HG03097 (cell line): ENCODE measurements around the gene MAZ.
"Not testable (repeated sequence)": the region's sequence is repeated elsewhere in the genome, so short reads cannot be mapped to it uniquely, and the experiment has no call there.

Source experiments
- ATAC-seq: cut with Tn5 transposase; IDR thresholded peaks from one replicate; pipeline ENCODE4 v1.9.1; 2021; ENCODE audit not compliant: unreplicated experiment, low FRiP score

MAZ gene

DNA sequence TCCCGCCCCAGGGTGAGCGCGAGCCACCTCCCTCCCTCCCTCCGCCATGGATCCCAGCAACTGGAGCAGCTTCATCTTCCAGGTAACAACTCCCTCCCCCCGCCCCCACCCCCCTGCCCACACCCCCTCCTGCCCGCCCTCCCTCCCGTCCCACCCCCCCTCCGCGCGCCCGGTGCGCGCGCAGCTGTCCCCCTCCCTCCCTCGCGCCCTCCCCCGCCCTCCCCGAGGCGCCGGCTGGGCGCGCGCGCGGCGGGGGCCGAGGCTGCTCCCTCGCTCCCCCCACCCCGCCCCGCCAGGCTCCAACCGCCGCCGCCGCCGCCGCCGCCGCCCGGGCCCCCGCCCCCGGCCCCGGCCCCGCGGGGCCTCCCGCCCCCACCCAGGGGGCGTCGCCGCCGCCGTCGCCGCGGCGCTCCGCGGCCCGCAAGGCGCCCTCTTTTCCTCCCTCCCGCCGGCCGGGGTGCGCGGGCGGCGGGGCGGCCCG is at the start of gene MAZ:
Gene MAZ, plus strand, starts transcription at position 431 of the 481 bp plus-strand sequence. CDS start 173 bp downstream, outside the sequence.
- ATAC-seq: no peak

DNA sequence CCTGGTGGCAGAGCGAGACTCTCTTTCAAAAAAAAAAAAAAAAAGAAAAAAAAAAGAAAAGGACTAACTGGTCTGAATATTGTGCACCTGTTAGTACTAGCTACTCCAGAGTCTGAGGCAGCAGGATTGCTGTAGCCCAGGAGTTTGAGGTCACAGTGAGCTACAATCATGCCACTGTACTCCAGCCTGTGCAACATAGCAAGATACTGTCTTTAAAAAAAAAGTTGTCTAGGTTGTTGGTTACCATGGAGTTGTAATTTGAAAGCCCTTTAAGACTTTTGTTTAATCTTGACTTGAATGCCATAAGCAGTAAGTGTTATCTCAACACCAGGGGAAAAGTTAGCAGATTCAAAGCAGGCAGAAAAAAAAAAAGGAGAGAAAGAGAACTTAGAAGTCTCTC is 49.7 kb upstream of the MAZ start:
- no peak for ATAC-seq

GRCh38 chr16:29757086-29757485 is 49.2 kb upstream of the MAZ start:
- not testable (repeated sequence) for ATAC-seq

- no peak for ATAC-seq
Measured at GRCh38 chr16:29757950-29758466, 48.3 kb upstream of the MAZ start.

GRCh38 chr16:29760567-29761279 is 45.6 kb upstream of the MAZ start:
- ATAC-seq: no peak

DNA sequence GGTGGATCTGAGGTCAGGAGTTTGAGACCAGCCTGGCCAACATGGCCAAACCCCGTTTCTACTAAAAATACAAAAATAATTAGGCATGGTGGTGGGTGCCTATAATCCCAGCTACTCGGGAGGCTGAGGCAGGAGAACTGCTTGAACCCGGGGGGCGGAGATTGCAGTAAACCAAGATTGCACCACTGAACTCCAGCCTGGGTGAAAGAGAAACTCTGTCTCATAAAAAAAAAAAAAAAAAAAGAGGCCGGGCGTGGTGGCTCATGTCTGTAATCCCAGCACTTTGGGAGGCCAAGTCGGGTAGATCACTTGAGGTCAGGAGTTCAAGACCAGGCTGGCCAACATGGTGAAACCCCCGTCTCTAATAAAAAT is 45.1 kb upstream of the MAZ start:
- not testable (repeated sequence) for ATAC-seq

- no peak for ATAC-seq
Measured at GRCh38 chr16:29761882-29762281, 44.4 kb upstream of the MAZ start.

GRCh38 chr16:29763326-29763725 is 43.0 kb upstream of the MAZ start:
- ATAC-seq: no peak

- ATAC-seq: no peak
Measured at GRCh38 chr16:29765167-29766032, 40.9 kb upstream of the MAZ start.

DNA sequence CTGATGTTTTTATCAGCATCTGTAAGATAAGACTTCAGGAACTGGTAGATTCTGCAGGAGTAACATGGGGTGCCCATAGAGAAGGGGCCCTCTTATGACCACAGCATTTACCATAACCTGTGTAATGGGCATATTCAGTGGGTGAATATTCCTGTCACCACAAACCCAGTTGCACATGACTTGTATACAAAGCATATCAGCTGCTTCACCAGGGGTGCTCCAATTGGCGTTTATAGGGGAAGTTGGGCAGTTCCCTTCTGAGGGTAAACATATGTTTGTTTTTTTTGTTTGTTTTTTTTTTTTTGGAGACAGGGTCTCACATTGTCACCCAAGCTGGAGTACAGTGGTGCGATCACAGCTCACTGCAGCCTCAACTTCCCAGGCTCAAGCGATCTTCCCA is 39.8 kb upstream of the MAZ start:
- no peak for ATAC-seq

DNA sequence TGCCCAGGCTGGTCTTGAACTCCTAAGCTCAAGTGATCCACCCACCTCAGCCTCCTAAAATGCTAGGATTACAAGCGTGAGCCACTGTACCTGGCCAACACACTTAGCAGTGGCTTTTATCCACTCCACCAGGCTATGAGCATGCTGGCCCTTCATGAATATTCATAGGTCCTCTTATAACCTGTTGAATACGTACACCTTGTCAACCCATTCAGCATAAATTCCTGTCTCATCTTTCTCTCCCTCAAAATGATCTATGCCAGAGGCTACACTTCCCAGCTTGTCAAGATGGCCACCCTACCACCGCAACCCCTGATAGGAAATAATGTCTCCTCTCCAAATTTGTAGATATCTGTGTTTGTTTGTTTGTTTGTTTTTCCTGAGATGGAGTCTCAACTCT is 39.3 kb upstream of the MAZ start:
- ATAC-seq: no peak

GRCh38 chr16:29769507-29769906 is 36.8 kb upstream of the MAZ start:
- no peak for ATAC-seq

- ATAC-seq: no peak
Measured at GRCh38 chr16:29770250-29770929, 35.9 kb upstream of the MAZ start.

GRCh38 chr16:29772330-29772729 is 34.0 kb upstream of the MAZ start:
- not testable (repeated sequence) for ATAC-seq

GRCh38 chr16:29774730-29775129 is 31.6 kb upstream of the MAZ start:
- ATAC-seq: no peak

- no peak for ATAC-seq
Measured at GRCh38 chr16:29775742-29776408, 30.5 kb upstream of the MAZ start.

GRCh38 chr16:29777576-29778350 is 28.6 kb upstream of the MAZ start, which contains the start of gene ZG16:
TSS of gene ZG16 (plus strand) at chr16:29778256. CDS start at chr16:29779267, 1,011 bp downstream.
- ATAC-seq: no peak

- ATAC-seq: no peak
Measured at GRCh38 chr16:29779474-29779873, 26.9 kb upstream of the MAZ start.

DNA sequence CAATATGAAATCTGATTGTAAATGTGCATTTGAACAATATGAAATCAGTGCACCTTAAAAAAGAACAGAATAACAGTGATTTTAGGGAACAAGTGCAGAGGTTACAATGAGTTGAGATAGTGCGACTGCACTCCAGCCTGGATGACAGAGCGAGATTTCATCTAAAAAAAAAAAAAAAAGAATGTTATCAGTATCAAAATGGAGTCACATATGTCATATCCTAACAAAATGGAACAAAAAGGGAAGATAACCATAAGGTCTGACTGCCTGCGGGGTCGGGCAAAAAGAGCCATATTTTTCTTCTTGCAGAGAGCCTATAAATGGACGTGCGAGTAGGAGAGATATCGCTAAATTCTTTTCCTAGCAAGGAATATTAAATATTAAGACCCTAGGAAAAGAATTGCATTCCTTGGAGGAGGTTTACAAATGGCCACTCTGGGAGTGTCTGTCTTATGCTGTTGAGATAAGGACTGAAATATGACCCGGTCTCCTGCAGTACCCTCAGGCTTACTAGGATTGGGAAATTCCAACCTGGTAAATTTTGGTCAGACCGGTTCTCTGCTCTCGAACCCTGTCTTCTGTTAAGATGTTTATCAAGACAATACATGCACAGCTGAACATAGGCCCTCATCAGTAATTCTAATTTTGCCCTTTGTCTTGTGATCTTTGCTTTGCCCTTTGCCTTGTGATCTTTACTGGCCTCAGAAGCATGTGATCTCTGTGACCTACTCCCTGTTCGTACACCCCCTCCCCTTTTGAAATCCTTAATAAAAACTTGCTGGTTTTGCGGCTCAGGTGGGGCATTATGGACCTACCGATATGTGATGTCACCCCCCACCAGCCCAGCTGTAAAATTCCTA is 23.0 kb upstream of the MAZ start:
- not testable (repeated sequence) for ATAC-seq
